ENCODE measurements around the gene LRRC2.
A peak's percentile ranks its signal among the peaks of the same experiment; 100 is the strongest.

Gene LRRC2

DNA sequence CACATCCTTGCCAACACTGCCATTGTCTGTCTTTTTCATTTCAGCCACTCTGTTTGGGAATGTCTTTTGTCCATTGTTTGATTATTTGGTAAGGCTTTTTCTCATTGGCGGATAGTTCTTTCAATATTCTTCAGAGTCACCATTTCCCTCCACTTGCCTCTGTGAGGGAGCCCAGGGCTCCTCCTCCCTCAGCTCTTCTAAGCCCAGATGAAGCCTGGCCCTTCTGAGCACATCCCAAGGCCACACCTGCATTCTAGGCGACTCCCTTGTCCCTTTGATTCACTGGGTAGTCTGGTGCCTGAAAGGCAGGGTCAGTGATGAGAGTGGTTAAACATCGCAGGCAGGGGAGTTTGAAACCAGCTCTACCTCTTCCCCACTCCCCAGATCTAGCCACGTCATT lies 89.0 kb downstream of the LRRC2 start:
- Mint-ChIP-seq H3K9me3 (peaks cover 19 to 24% of the 10 kb centered on the region in 2 donors), H3K27me3 (peaks cover 46% of the 10 kb centered on the region), H3K4me3 (no peak overlapping the region), H3K27ac (no peak overlapping the region), H3K4me1 (no peaks in the 10 kb centered on the region)
- DNase-seq (no peak), ATAC-seq (no peak)

DNA sequence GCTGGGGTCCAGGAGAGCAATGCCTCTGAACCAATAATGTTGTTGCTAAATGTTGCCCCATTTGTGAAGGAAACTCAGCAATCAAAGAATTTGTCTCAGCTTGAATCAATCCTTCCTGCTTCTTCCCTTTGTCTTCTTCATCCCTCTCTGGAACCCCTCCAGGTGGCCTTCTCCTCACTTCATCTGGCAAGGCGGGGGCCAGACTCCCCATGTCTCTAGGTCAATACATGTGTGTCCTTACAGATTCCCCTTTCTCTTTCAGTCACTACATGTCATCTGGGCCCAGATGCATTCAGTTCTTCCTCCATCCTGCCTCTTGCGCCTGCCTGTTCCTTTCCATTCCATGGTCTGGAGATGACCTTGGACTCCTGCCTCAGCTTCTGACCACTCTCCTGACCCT lies 93.4 kb downstream of the LRRC2 start:
- Mint-ChIP-seq H3K27ac (peak overlapping the region in 1 of 2 donors; percentile 20), H3K9me3 (peaks cover 19 to 24% of the 10 kb centered on the region in 2 donors), H3K27me3 (peaks cover 36% of the 10 kb centered on the region), H3K4me3 (no peak overlapping the region), H3K4me1 (no peaks in the 10 kb centered on the region)
- no peak for ATAC-seq
- no peak for DNase-seq

DNA sequence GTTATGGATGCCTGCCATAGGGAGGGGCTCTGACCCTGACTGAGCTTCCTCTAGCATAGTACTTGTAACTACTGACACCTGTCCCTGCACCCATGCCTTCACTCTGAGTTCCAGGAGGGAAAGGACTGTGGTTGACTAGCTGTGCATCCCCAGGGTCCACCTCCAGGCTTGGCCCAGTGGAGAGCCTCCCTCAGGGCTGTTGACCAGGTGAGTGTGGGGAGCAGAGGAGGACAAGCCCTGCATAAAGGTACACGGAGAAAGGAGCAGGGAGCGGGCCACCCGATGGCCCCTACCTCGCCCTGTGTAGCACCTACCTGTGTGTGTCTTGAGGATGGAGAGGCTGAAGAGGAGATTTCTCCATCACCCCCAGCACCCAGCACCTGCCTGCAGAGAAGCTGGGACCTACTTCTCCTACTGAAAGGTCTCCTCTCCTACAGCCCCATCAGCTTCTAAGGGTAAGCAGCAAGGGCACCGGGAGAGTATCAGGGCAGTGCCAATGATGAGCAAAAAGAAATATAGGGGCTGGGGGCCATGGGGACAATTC lies 94.7 kb downstream of the LRRC2 start:
- ATAC-seq (no peak), DNase-seq (no peak)
- Mint-ChIP-seq H3K4me3 (no peak overlapping the region), H3K4me1 (no peaks in the 10 kb centered on the region), H3K27ac (no peak overlapping the region), H3K27me3 (peaks cover 30% of the 10 kb centered on the region), H3K9me3 (peaks cover 19 to 24% of the 10 kb centered on the region in 2 donors)

DNA sequence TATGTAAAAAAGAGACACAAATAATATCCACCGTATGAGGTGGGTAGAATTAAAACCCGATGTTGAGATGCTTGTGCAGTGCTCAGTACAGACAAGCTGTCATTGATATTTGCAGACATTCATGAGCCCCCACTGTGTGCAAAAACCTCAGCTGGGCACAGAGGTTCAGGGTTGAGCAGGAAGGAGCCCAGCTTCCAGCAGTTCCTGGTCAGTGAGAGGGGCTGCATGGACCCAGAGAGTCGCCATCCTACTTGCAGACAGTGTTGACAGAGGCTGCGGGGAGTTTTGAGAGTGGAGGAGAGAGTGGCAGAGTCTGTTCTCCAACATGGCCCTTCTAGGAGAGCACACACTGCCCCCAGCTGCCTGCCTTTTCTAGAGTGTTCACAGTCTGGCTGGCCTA lies 95.3 kb downstream of the LRRC2 start:
- Mint-ChIP-seq H3K9me3 (peaks cover 19 to 24% of the 10 kb centered on the region in 2 donors), H3K4me1 (no peaks in the 10 kb centered on the region), H3K4me3 (no peak overlapping the region), H3K27me3 (peaks cover 36% of the 10 kb centered on the region), H3K27ac (no peak overlapping the region)
- DNase-seq: no peak
- no peak for ATAC-seq

DNA sequence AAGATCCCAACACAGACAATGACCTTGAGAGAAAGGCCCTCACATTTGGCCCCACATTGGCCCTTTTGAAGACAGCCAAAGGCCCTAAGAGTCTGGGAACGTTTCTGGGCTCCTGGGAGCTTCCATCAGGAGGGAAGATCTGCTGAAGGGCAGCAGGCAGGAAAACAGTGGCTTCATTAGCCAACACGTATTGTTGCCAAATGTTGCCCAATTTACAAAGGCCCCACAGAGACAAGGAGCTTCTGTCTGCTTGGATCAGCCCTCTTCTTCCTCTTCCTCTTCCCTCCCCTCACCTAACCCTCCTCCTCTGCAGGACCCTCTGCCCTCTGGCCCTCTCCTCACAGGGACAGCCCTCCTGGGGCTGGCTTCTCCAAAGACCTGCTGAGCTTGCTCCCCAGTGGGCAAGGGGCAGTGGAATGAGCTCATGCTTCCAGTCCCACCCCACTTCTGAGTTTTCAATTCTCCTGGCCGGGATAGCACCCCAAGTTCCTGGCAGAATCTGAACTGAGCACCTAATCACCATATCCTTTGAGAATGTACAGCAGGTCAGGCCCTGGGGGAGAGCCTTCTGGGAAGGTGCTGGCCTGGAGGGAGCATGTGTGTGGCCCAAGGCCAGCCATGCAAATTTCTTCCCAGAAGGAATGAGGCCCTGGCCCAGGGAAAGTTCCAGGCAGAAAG lies 96.3 kb downstream of the LRRC2 start:
- Mint-ChIP-seq H3K27me3 (peaks cover 45% of the 10 kb centered on the region), H3K4me3 (no peak overlapping the region), H3K4me1 (peaks cover 2% of the 10 kb centered on the region), H3K27ac (no peak overlapping the region), H3K9me3 (peaks cover 10 to 15% of the 10 kb centered on the region in 2 donors)
- no peak for ATAC-seq
- no peak for DNase-seq

DNA sequence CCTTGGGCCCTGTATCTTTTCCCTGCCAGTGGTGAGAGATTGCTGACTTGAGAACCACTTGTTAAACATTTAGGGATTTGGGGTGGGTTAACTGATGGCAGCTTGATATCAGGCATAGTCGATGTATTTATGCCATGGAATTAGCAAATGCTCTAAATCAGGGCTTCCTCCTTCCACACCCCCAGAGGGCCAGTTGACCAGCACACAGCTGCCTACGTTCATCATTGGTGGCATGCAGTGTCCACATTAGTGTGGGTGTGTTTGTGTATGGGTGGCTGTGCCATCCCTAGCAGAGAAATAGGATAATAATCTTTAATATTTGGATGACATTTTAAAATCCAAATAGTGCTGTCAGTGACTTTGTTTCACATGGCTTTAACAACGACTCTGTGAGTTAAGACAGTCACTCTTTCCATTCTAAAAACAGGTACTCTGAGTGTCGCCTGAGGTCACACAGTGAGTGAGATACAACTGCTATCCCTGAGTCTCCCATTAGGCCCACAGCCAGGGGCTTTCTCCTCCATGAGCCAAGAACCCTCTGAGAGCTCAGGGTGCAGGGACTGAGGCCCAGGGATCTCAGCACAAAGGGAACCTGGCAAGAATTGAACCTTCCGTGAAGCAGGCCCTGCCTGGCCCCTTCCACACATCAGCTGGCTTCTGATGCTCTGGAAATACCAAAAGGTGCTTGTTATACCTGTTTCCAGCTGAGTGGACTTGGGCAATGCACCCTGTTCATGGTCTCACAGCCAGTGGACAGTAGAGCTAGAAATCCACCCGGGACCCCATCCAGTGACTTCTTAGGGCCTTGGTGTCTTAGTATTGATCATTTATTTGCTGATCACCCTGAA lies 97.1 kb downstream of the LRRC2 start:
- Mint-ChIP-seq H3K27me3 (peaks cover 45% of the 10 kb centered on the region), H3K4me1 (peaks cover 5% of the 10 kb centered on the region), H3K27ac (no peak overlapping the region), H3K4me3 (no peak overlapping the region), H3K9me3 (peaks cover 3 to 6% of the 10 kb centered on the region in 2 donors)
- no peak for DNase-seq
- ATAC-seq: no peak

DNA sequence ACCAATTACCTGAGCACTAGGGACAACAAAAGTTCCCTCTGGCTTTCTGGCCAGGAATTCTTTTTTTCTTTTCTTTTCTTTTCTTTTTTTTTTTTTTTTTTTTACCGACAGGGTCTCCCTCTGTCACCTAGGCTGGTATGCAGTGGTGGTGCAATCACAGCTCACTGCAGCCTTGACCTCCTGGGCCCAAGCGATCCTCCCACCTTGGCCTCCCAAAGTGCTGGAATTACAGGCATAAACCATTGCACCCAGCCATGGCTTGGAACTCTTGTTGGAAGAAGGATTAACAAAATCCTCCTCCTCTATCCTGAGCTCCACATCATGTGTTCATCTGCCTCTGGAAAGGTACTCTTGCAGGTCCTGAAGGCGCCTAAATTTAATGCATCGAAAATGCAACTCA lies 98.5 kb downstream of the LRRC2 start:
- no peak for DNase-seq
- H3K9me3 Mint-ChIP-seq: no peaks in the 10 kb centered on the region
- no peak for ATAC-seq
- no peak overlapping the region for H3K27ac Mint-ChIP-seq
- H3K27me3 Mint-ChIP-seq: peaks cover 49% of the 10 kb centered on the region
- H3K4me3 Mint-ChIP-seq: no peak overlapping the region
- peaks cover 5% of the 10 kb centered on the region for H3K4me1 Mint-ChIP-seq

DNA sequence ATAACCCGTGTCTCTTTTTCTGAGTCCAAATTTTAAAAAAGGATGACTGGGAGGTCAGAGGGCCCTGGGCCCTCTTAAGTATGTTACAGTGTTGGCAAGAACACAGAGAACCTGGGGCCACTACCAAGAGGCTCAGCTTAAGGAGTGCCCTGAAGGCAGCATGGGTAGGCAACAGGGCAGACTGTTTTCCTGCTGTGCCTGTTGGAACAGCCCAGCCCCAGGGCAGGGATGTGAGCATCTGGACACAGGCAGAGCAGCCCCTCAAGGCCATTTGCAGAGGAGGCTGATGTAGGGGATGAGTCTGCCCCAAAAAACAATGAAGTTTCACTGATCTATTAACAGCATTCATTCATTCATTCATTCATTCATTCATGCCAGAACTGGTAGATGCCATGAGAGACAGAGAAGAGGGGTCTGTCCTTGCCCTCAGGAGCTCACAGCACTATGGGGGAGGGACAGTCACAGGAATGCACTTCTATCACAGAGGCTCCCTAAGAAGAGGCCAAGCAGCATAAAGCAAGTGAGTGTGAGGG lies 99.2 kb downstream of the LRRC2 start:
- ATAC-seq (no peak), DNase-seq (no peak)
- no peaks in the 10 kb centered on the region for H3K9me3 Mint-ChIP-seq
- peaks cover 49% of the 10 kb centered on the region for H3K27me3 Mint-ChIP-seq
- peaks cover 5% of the 10 kb centered on the region for H3K4me1 Mint-ChIP-seq
- no peak overlapping the region for H3K27ac Mint-ChIP-seq
- no peak overlapping the region for H3K4me3 Mint-ChIP-seq

DNA sequence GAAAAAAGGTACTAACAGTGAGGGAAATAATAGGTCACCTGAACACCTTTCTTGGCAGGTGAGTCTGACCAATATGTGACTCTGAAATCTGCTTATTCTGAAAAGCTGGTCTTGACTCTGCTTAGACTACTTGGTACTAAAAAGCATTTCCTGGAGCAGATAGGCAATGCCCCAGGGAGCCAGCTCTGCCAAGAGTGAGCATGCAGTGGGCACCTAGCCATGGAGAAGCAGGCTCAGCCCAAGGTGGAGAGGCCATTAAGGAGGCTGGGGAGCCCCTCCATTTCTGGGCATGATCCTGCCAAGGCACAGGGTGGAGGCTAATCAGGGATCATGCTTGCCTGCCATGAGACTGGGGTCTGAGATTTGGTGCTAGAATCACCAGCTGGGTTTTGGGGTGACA lies 99.8 kb downstream of the LRRC2 start:
- Mint-ChIP-seq H3K27me3 (peaks cover 54% of the 10 kb centered on the region), H3K4me1 (peaks cover 5% of the 10 kb centered on the region), H3K9me3 (no peaks in the 10 kb centered on the region), H3K4me3 (no peak overlapping the region), H3K27ac (no peak overlapping the region)
- DNase-seq (no peak), ATAC-seq (no peak)

Measured in stimulated activated naive CD8-positive, alpha-beta T cell treated with anti-CD3 and anti-CD28 coated beads, Interleukin-15, amount 100 ng/mL, for 72 hours (primary cell).